Nephron (organoid): Measurements from ENCODE around the gene DNAAF8.

Source experiments
- H3K27ac Mint-ChIP-seq, 3 experiments: 2 replicates each; pipeline ENCODE4 v1.8.0; 2020; ENCODE audit warnings: mixed read lengths in 3 of 3, mild to moderate bottlenecking in 2 of 3, moderate library complexity in 1 of 3
- H3K27me3 Mint-ChIP-seq: 2 replicates; pipeline ENCODE4 v1.8.0; 2021; ENCODE audit warnings: low read depth, mild to moderate bottlenecking, moderate library complexity, mixed read lengths
- H3K36me3 Mint-ChIP-seq: 2 replicates; pipeline ENCODE4 v1.8.0; 2020; ENCODE audit warnings: low read depth, mixed read lengths
- H3K4me1 Mint-ChIP-seq: 2 replicates; pipeline ENCODE4 v1.8.0; 2020; ENCODE audit warnings: mixed read lengths
- H3K4me3 Mint-ChIP-seq, 3 experiments: 2 replicates each; pipeline ENCODE4 v1.8.0; 2020; ENCODE audit warnings: mild to moderate bottlenecking in 3 of 3, mixed read lengths in 3 of 3, moderate library complexity in 2 of 3
- H3K9me3 Mint-ChIP-seq: 2 replicates; pipeline ENCODE4 v1.8.0; 2020; ENCODE audit warnings: mixed read lengths
- CTCF ChIP-seq, 3 experiments: fragments of 200-600 bp; sonication (generic); IDR thresholded peaks; one replicate each; pipeline ENCODE4 v1.5.0; 2021; ENCODE audit warnings: antibody characterized with exemption in 3 of 3; ENCODE audit not compliant: unreplicated experiment in 3 of 3

DNAAF8 gene

DNA sequence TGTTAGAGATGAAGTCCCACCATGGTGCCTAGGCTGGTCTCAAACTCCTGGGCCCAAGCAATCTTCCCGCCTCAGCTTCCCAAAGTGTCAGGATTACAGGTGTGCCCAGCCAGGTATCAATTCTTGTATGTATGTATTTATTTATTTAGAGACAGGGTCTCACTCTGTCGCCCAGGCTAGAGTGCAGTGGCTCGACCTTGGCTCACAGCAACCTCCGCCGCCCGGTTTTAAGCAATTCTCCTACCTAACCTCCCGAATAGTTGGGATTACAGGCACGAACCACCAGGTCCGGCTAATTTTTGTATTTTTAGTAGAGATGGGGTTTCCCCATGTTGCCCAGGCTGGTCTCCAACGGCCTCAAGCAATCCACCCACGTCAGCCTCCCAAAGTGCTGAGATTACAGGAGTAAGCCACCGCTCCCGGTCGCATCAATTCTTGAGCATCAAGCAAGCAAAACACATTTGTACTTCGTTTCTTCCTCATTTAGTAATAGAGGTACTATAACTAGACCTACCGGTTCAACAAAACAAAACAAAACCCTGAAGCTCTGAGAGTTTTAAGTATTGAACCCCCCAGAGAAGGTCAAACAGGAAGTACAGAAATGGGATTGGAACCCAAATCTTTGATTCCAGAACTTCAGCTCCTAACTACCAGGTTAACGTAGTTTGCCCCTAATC lies 33.7 kb downstream of the DNAAF8 start:
- Mint-ChIP-seq H3K9me3 (no peaks in the 10 kb centered on the region), H3K4me1 (peaks cover 19% of the 10 kb centered on the region), H3K36me3 (peaks cover 6% of the 10 kb centered on the region), H3K4me3 (peak overlapping the region; percentile 89 to 91 (median 89)), H3K27me3 (no peaks in the 10 kb centered on the region), H3K27ac (peak overlapping the region; percentile 73 to 91 (median 87))
- TF ChIP-seq CTCF (IDR thresholded peaks at IDR 0.05; ENCODE audit: unreplicated experiment in 3 of 3): no peak

DNA sequence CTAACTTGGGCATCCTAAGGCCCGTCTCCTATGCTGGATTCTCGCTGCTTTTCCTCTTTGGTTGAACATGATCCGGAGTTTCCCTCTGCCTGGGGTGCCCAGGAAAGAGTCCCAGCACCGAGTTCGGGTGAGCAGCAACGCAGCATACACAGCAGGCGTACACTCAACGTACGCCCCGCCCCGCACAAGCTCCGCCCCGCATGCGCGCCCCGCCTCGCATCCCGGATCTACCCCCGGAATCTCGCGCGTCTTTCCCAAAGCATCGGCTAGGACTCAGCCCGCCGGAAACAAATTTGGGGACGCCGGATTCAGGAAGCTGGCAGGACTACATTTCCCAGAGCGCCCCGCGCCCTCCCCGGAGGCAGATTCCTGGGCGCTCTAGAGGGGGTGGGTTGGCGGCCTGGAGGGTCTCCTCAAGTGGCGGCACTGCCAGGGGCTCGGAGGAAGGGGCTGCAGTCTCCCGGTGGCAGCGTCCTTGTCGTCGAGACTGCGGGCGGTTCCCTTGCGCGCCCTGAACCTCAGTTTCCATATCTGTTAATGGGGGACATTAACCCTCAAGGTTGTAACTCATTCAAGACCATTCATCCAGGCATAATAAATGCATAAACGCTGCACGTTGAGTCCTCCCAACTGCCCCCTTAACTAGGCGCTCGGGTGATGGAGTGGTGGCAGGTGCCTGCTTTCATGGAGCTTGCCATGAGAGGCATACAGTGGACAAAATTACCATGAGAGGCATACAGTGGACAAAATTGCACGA lies 34.4 kb downstream of the DNAAF8 start:
- peaks cover under 1% of the 10 kb centered on the region for H3K27me3 Mint-ChIP-seq
- TF ChIP-seq CTCF (IDR thresholded peaks at IDR 0.05; ENCODE audit: unreplicated experiment in 3 of 3): no peak
- H3K27ac Mint-ChIP-seq: peak overlapping the region; percentile 73 to 91 (median 87)
- peaks cover 1% of the 10 kb centered on the region for H3K36me3 Mint-ChIP-seq
- H3K9me3 Mint-ChIP-seq: no peaks in the 10 kb centered on the region
- peak overlapping the region; percentile 89 to 91 (median 89) for H3K4me3 Mint-ChIP-seq
- peaks cover 19% of the 10 kb centered on the region for H3K4me1 Mint-ChIP-seq

GRCh38 chr16:4769306-4769638 lies 34.9 kb downstream of the DNAAF8 start:
- H3K4me1 Mint-ChIP-seq: peaks cover 19% of the 10 kb centered on the region
- no peaks in the 10 kb centered on the region for H3K36me3 Mint-ChIP-seq
- no peaks in the 10 kb centered on the region for H3K9me3 Mint-ChIP-seq
- peaks cover 4% of the 10 kb centered on the region for H3K27me3 Mint-ChIP-seq
- TF ChIP-seq CTCF (IDR thresholded peaks at IDR 0.05; ENCODE audit: unreplicated experiment in 3 of 3): no peak
- peak overlapping the region; percentile 89 to 91 (median 89) for H3K4me3 Mint-ChIP-seq
- peak overlapping the region in 2 of 3 experiments; percentile 28 to 91 for H3K27ac Mint-ChIP-seq

- Mint-ChIP-seq H3K9me3 (no peaks in the 10 kb centered on the region), H3K27me3 (peaks cover 4% of the 10 kb centered on the region), H3K36me3 (no peaks in the 10 kb centered on the region), H3K27ac (no peak overlapping the region), H3K4me3 (no peak overlapping the region), H3K4me1 (peaks cover 12% of the 10 kb centered on the region)
- TF ChIP-seq CTCF (IDR thresholded peaks at IDR 0.05; ENCODE audit: unreplicated experiment in 3 of 3): no peak
Observed at GRCh38 chr16:4771646-4772045, 37.3 kb downstream of the DNAAF8 start.

- Mint-ChIP-seq H3K36me3 (no peaks in the 10 kb centered on the region), H3K27me3 (peaks cover 4% of the 10 kb centered on the region), H3K4me3 (no peak overlapping the region), H3K4me1 (peaks cover 8% of the 10 kb centered on the region), H3K9me3 (no peaks in the 10 kb centered on the region), H3K27ac (no peak overlapping the region)
- no peak for TF ChIP-seq CTCF (IDR thresholded peaks at IDR 0.05; ENCODE audit: unreplicated experiment in 3 of 3)
Observed at GRCh38 chr16:4772351-4772750, 38.0 kb downstream of the DNAAF8 start.
